T47D (cell line): ENCODE measurements around the gene OR52K1.
"Not testable (repeated sequence)": the region's sequence is repeated elsewhere in the genome, so short reads cannot be mapped to it uniquely, and the experiment has no call there.

Experiments used
- DNase-seq, 2 experiments: peaks; one replicate each; pipeline versions ENCODE4 v3.0.0 to v3.0.0-alpha.2; 2011 to 2012; ENCODE audit warnings: low read depth in 1 of 2, low spot score in 1 of 2
- JUND ChIP-seq: IDR thresholded peaks from 2 replicates; pipeline ENCODE4 v1.6.1; 2012; ENCODE audit warnings: low read depth
- in situ Hi-C: cut with HindIII; loops from 2 replicates; pipeline ENCODE4 v1.10.0; 2016; ENCODE audit warnings: low sequenced_read_pairs, low pct_unique_long_range_greater_than_20kb

Gene OR52K1

GRCh38 chr11:4496557-4497248 lies 14.3 kb downstream of the OR52K1 start:
- in situ Hi-C loops, result no loop called here
- no peak for TF ChIP-seq JUND
- DNase-seq, result peak in 1 of 2 experiments; percentile 1

DNA sequence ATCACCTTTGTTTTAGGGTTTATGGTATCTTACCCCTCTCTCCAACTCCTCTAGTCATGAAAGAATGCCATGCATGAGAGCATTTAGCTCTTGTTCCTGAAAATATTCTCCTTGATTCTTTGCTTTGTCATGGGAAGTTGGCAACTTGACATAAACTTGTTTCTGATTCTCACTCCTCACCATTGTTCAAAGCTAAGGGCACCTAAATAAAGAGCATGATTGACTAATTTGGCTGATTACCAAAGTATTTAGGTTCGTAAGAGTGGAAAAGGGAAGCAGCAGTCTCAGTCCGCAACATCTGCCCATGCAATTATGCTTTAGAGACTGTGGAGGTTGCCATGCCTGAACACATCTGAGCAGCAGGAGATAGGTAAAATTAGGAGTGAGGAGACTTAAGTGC lies 26.4 kb downstream of the OR52K1 start:
- no peak for TF ChIP-seq JUND
- in situ Hi-C loops, result no loop called here
- no peak for DNase-seq

DNA sequence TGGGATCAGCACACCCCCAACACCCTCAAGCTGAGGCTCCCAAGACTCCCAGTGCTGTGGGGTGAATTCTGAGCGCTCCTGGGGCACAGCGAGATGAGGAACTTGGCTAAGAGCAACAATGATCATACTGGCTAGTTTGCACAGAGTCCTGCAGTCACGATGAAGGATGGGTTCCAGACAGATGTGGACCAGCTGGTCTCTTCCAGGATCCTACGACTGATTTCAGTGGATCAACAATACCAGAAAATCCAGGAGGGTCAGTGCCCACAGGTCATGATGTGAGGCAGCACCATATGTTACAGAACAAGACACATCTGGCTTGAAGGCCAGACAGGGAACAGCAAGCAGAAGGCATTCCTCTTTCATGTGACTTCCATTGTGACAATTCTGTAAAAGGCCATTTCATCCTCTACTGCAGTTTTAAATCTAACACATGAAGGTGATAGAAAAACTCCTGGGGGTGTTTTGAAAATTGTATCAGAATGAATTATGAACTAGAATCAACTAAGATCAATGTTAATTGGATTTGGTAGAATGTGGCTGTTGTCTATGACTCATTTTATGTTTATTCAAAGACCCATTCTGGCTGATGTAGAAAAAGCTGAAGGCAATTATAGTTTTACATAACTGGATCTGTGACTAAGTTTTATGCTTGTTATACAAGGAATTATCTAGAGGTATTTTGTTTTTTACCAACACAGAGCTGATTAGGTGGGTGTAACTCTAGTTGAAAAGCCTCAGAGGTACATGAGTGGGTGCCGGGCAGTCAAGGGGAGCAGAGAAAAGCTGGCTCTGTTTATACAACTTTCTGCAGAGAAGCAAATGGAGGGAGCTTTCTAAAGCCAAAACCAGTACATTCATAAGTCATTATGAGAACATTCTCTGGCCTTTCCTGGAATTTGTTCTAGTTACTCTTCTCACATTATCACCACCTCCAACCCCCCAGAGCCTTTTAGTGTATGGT lies 29.1 kb downstream of the OR52K1 start:
- in situ Hi-C loops, result no loop called here

DNA sequence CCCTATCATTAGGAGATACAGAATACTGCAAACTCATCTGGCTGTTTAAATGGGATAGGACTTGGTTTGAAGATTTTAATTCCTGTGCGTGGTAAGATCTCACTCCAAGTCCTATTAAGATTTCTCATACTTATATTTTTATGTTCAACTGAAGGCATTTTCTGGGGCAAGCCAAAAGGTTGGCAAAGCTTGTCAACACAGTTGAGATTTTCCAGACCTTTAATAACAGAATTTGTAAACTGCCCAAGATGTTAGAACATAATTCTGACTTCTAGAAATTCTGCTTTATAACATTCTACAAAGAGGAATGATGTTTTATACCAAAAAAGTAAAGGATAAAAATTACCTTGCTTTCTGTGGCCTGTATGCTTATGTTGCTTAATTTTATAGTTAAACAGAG lies 31.8 kb downstream of the OR52K1 start:
- no peak for TF ChIP-seq JUND
- in situ Hi-C loops, result no loop called here
- DNase-seq, result no peak

More for the DNA sequence above, 29.1 kb downstream of the OR52K1 start:
- DNase-seq, result no peak
- TF ChIP-seq JUND, result no peak

GRCh38 chr11:4522339-4522738 lies 39.9 kb downstream of the OR52K1 start:
- no peak for TF ChIP-seq JUND
- DNase-seq, result no peak
- in situ Hi-C loops, result no loop called here

- no peak for TF ChIP-seq JUND
- in situ Hi-C loops, result no loop called here
- DNase-seq, result no peak
Observed at GRCh38 chr11:4522752-4523151, 40.3 kb downstream of the OR52K1 start.

- no peak for TF ChIP-seq JUND
- DNase-seq, result peak in 1 of 2 experiments; percentile 65
- in situ Hi-C loops, result no loop called here
Observed at GRCh38 chr11:4523666-4524065, 41.2 kb downstream of the OR52K1 start.

DNA sequence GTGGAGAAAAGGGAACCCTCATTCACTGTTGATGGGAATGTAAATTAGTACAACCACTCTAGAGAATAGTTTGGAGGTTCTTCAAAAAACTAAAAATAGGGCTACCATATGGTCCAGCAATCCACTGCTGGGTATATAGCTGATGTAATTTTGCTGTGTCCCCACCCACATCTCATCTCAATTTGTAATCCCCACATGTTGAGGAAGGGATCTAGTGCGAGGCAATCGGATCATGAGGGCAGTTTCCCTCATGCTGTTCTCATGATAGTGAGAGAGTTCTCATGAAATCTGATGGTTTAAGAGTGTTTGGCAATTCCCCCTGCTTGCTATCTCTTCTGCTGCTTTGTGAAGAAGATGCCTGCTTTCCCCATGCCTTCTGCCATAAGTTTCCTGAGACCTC lies 45.5 kb downstream of the OR52K1 start:
- in situ Hi-C loops, result no loop called here

GRCh38 chr11:4531686-4532085 lies 49.2 kb downstream of the OR52K1 start:
- in situ Hi-C loops, DNase-seq: not testable (repeated sequence)

More for the DNA sequence above, 45.5 kb downstream of the OR52K1 start:
- no peak for DNase-seq
- no peak for TF ChIP-seq JUND

DNA sequence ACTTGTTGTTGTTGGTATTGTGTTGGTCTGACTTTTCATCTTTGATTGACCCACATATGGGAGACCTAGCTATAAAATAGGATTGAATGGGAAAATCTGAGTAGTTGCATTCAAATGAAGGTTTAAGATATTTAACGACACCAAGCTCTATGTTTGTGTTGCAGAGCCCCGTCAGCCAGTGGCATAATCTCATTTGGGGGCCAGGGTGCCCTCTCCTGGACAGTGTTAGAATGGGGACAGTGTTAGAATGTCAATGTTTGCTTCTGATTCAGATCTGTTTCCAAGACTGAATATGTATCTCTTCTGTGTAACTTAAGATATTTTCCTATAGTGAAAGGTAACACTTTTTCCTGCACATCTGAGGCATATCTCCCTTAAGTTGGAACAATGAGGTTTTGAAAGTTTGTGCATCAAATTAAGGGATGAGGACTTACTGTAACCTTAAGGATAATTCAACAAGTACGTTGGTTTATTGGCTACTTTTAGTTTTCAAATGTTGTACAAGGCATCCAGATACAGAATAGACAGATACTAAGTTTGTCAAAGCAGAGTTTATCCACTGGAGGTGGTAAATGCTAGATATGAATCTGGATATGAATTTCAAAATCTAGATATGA lies 57.3 kb downstream of the OR52K1 start:
- no peak for TF ChIP-seq JUND
- in situ Hi-C loops, result no loop called here

DNA sequence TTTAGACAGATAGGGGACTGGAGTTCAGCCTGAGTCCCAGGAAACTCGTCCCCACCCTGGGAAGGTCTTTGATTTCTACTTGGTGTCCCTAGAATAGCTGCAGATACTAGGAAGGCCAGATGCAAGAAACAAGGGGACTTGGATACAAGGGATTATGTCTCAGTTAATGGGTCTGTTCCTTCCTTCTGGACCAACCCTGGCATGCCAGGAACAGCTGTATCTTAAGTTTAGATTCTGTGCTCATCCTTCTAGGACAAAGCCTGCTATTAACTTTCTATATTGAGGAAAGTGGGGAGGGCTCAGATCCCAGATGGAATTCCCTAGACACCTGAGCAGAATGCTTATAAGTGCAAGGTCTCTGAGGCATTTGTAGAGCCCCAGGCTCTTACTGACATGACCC lies 58.6 kb downstream of the OR52K1 start:
- in situ Hi-C loops, result no loop called here
- TF ChIP-seq JUND, result no peak
- no peak for DNase-seq

More for the DNA sequence above, 57.3 kb downstream of the OR52K1 start:
- peak; percentile 9 to 47 for DNase-seq
